SW 1271 (cell line): Measurements from ENCODE around the gene ZNF638.

Experiments
- DNase-seq, 2 experiments: peaks; one replicate each; lab custom pipeline; 2025; lab: John Stamatoyannopoulos, UW

The ZNF638 gene

GRCh38 chr2:71456617-71457016 is 125.0 kb downstream of the ZNF638 start:
- no peak for DNase-seq

- DNase-seq: no peak
Observed at GRCh38 chr2:71457123-71457915, 125.7 kb downstream of the ZNF638 start.

- no peak for DNase-seq
Observed at GRCh38 chr2:71457923-71458322, 126.3 kb downstream of the ZNF638 start.

GRCh38 chr2:71458413-71459083 is 127.0 kb downstream of the ZNF638 start:
- DNase-seq: no peak

- no peak for DNase-seq
Observed at GRCh38 chr2:71459084-71459431, 127.5 kb downstream of the ZNF638 start.

GRCh38 chr2:71460056-71460455 is 128.5 kb downstream of the ZNF638 start:
- no peak for DNase-seq

- peak in 1 of 2 experiments; percentile 9 for DNase-seq
Observed at GRCh38 chr2:71460595-71461303, 129.2 kb downstream of the ZNF638 start.

GRCh38 chr2:71461304-71461671 is 129.7 kb downstream of the ZNF638 start:
- no peak for DNase-seq

GRCh38 chr2:71462056-71462605 is 130.5 kb downstream of the ZNF638 start:
- DNase-seq: no peak

GRCh38 chr2:71462641-71463341 is 131.2 kb downstream of the ZNF638 start:
- no peak for DNase-seq

- no peak for DNase-seq
Observed at GRCh38 chr2:71463342-71463654, 131.7 kb downstream of the ZNF638 start.

- no peak for DNase-seq
Observed at GRCh38 chr2:71464389-71464788, 132.8 kb downstream of the ZNF638 start.

GRCh38 chr2:71465356-71465755 is 133.8 kb downstream of the ZNF638 start:
- DNase-seq: no peak

- no peak for DNase-seq
Observed at GRCh38 chr2:71465961-71466300, 134.3 kb downstream of the ZNF638 start.

- peak in 1 of 2 experiments; percentile 21 for DNase-seq
Observed at GRCh38 chr2:71466301-71467179, 135.0 kb downstream of the ZNF638 start.

- no peak for DNase-seq
Observed at GRCh38 chr2:71467180-71467815, 135.7 kb downstream of the ZNF638 start.

- no peak for DNase-seq
Observed at GRCh38 chr2:71468279-71469015, 136.9 kb downstream of the ZNF638 start.

- DNase-seq: no peak
Observed at GRCh38 chr2:71469403-71470398, 138.1 kb downstream of the ZNF638 start.

- peak in 1 of 2 experiments; percentile 22 for DNase-seq
Observed at GRCh38 chr2:71471276-71471675, 139.7 kb downstream of the ZNF638 start.
